Measurements from ENCODE around the gene GOLGA1.

DNA sequence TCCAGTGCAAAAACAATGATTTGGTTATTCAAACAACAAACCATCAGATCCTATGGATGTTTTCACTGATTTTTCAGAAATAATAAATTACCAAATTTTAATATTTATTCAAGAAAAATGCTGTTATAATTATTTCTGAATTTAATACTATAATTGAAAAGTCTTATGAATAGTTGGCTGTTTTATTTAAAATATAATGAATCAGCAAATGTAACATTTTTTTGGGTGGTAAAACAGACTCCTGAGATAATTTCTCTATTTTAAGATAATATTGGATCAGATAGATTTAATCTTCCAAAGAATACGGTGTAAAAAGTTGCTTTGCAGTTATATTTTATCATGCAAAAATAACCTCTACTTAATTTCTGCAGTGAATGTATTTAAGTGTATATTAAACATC is 5.3 kb upstream of the GOLGA1 start:
- no peak for TF ChIP-seq EP300 (IDR thresholded peaks at IDR 0.05)
- TF ChIP-seq, protein P1, sequence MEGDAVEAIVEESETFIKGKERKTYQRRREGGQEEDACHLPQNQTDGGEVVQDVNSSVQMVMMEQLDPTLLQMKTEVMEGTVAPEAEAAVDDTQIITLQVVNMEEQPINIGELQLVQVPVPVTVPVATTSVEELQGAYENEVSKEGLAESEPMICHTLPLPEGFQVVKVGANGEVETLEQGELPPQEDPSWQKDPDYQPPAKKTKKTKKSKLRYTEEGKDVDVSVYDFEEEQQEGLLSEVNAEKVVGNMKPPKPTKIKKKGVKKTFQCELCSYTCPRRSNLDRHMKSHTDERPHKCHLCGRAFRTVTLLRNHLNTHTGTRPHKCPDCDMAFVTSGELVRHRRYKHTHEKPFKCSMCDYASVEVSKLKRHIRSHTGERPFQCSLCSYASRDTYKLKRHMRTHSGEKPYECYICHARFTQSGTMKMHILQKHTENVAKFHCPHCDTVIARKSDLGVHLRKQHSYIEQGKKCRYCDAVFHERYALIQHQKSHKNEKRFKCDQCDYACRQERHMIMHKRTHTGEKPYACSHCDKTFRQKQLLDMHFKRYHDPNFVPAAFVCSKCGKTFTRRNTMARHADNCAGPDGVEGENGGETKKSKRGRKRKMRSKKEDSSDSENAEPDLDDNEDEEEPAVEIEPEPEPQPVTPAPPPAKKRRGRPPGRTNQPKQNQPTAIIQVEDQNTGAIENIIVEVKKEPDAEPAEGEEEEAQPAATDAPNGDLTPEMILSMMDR (IDR thresholded peaks at IDR 0.05): no peak
